Stomach (tissue), 9 donors: Measurements from ENCODE around the gene INPP5A. TPM values are rescaled to one million over a fixed set of nuclear protein-coding genes. Genes with fewer than 3 reads are reported as not detected.
A peak's percentile ranks its signal among the peaks of the same experiment; 100 is the strongest.

Experiments
- DNase-seq, 2 donors: peaks; one replicate each; pipeline versions ENCODE4 v3.0.0 to v3.0.0-alpha.2; 2013 to 2019
- H3K27ac ChIP-seq, 5 donors: fragments of 200-600 bp in 4 of 5; sonication (generic) in 4 of 5; one replicate each; pipeline ENCODE4 v1.5.1; 2013 to 2019; ENCODE audit warnings: mild to moderate bottlenecking in 1 of 5, moderate library complexity in 1 of 5
- H3K27me3 ChIP-seq, 3 donors: fragments of 200-600 bp; sonication (generic); one replicate each; pipeline ENCODE4 v1.5.1; 2017 to 2019; ENCODE audit warnings: mixed run types in 1 of 3
- H3K36me3 ChIP-seq, 4 donors: fragments of 200-600 bp; sonication (generic); 1 replicate in 3 of 4; 2 replicates in 1 of 4; pipeline ENCODE4 v1.5.1; 2016 to 2019
- H3K4me1 ChIP-seq, 4 donors: fragments of 200-600 bp; sonication (generic); one replicate each; pipeline ENCODE4 v1.5.1; 2016 to 2019
- H3K4me3 ChIP-seq, 4 donors: fragments of 200-600 bp; sonication (generic) in 3 of 4; one replicate each; pipeline ENCODE4 v1.5.1; 2016 to 2019; ENCODE audit warnings: mild to moderate bottlenecking in 1 of 4
- H3K9me3 ChIP-seq, 4 donors: fragments of 200-600 bp; sonication (generic); one replicate each; pipeline ENCODE4 v1.5.1; 2016 to 2019
- CTCF ChIP-seq, 7 experiments: fragments of 450-650 bp in 4 of 7; fragments of 200-600 bp in 3 of 7; sonication (generic) in 3 of 7; IDR thresholded peaks; one replicate each; pipeline ENCODE4 v1.5.1; 2016 to 2019; ENCODE audit warnings: antibody characterized with exemption in 7 of 7, control low read depth in 2 of 7, mild to moderate bottlenecking in 1 of 7
- EP300 ChIP-seq: sonication (generic); formaldehyde crosslinking; IDR thresholded peaks from one replicate; pipeline ENCODE4 v1.6.1; 2017; ENCODE audit warnings: antibody characterized with exemption
- POLR2A ChIP-seq, 4 donors: fragments of 450-650 bp; IDR thresholded peaks; one replicate each; pipeline ENCODE4 v1.6.1; 2016; ENCODE audit warnings: antibody characterized with exemption in 4 of 4, control low read depth in 2 of 4, mild to moderate bottlenecking in 1 of 4, moderate library complexity in 1 of 4
- POLR2AphosphoS5 ChIP-seq, 3 donors: sonication (generic); formaldehyde crosslinking; IDR thresholded peaks; one replicate each; pipeline ENCODE4 v1.6.1; 2016; ENCODE audit warnings: antibody characterized with exemption in 3 of 3
- WGBS, 5 donors: extraction: QIAGEN DNeasy Blood & Tissue Kit in 3 of 5; methylation state at CpG; one replicate each; pipeline versions ENCODE4 v1.1.5 to v1.1.7; 2013 to 2018; 5-methylcytosine and 5-hydroxymethylcytosine counted together
- intact Hi-C: fragments of 100-400 bp; cut with DNase I; formaldehyde crosslinking; loops from one replicate; pipeline ENCODE4 v1.15.1; 2023; ENCODE audit warnings: low total_unique reads
- polyA plus RNA-seq, 3 donors: library from polyadenylated mRNA; stranded (reverse); fragments of 200-250 nt; gene quantifications; one replicate each; pipeline ENCODE4 v1.2.3, GENCODE V29; 2013
- total RNA-seq, 5 donors: library from RNA; depleted of rRNA; stranded (reverse); fragments of >200 nt; gene quantifications; one replicate each; pipeline versions ENCODE4 v1.1.0 to v1.2.3, GENCODE V29; 2014 to 2016
- donor health status: healthy with polysubstance abuse.
- donor health status: Bipolar disorder and iron deficiency.
- donor health status: healthy.

Gene INPP5A
- total and polyA plus RNA-seq, 8 donors = 17.2 to 72.3 (median 31.0) TPM

- H3K9me3 ChIP-seq = no peaks in the 10 kb centered on the region
- no peaks in the 10 kb centered on the region for H3K27me3 ChIP-seq
- intact Hi-C loops = no loop called here
- no peaks in the 10 kb centered on the region for H3K36me3 ChIP-seq
- 65 to 75% (median 71%) methylated on average over 18 to 21 of the region's 21 CpGs for WGBS, 5 donors
- H3K27ac ChIP-seq = peak overlapping the region; percentile 13 to 95 (median 85)
- peak in 1 of 3 donors; percentile 38 for TF ChIP-seq POLR2AphosphoS5 (IDR thresholded peaks at IDR 0.05)
- TF ChIP-seq EP300 = no peak
- DNase-seq = peak in 1 of 2 donors; percentile 53
- H3K4me3 ChIP-seq = no peak overlapping the region
- H3K4me1 ChIP-seq = peaks cover 49 to 100% (median 86%) of the 10 kb centered on the region in 4 donors
Measured at GRCh38 chr10:132628966-132629900, 91.6 kb downstream of the INPP5A start.

GRCh38 chr10:132630156-132630555, 92.6 kb downstream of the INPP5A start:
- DNase-seq = no peak
- H3K4me3 ChIP-seq = no peak overlapping the region
- intact Hi-C loops = no loop called here
- 91 to 98% (median 92%) methylated on average over 5 of the region's 5 CpGs for WGBS, 5 donors
- no peaks in the 10 kb centered on the region for H3K9me3 ChIP-seq
- no peak for TF ChIP-seq EP300
- TF ChIP-seq POLR2A (IDR thresholded peaks at IDR 0.05) = no peak
- no peak for TF ChIP-seq POLR2AphosphoS5 (IDR thresholded peaks at IDR 0.05)
- no peak for TF ChIP-seq CTCF (IDR thresholded peaks at IDR 0.05)
- H3K36me3 ChIP-seq = no peaks in the 10 kb centered on the region
- peaks cover 40 to 99% (median 83%) of the 10 kb centered on the region in 4 donors for H3K4me1 ChIP-seq
- no peaks in the 10 kb centered on the region for H3K27me3 ChIP-seq
- H3K27ac ChIP-seq = peak overlapping the region in 3 of 5 donors; percentile 85 to 95 (median 86)

- H3K36me3 ChIP-seq = no peaks in the 10 kb centered on the region
- DNase-seq = peak; percentile 70 to 88
- intact Hi-C loops = no loop called here
- no peak overlapping the region for H3K4me3 ChIP-seq
- H3K4me1 ChIP-seq = peaks cover 36 to 93% (median 78%) of the 10 kb centered on the region in 4 donors
- 73 to 94% (median 81%) methylated on average over 7 to 24 of the region's 24 CpGs for WGBS, 5 donors
- peak overlapping the region; percentile 80 to 95 (median 86) for H3K27ac ChIP-seq
- TF ChIP-seq EP300 (peak; percentile 31), CTCF (IDR thresholded peaks at IDR 0.05) (no peak), POLR2AphosphoS5 (IDR thresholded peaks at IDR 0.05) (peak; percentile 7 to 58 (median 15)), POLR2A (IDR thresholded peaks at IDR 0.05) (no peak)
- H3K27me3 ChIP-seq = no peaks in the 10 kb centered on the region
- no peaks in the 10 kb centered on the region for H3K9me3 ChIP-seq
Measured at GRCh38 chr10:132630666-132631337, 93.2 kb downstream of the INPP5A start.

GRCh38 chr10:132631338-132631735, 93.8 kb downstream of the INPP5A start:
- H3K4me3 ChIP-seq = no peak overlapping the region
- 19 to 48% (median 31%) methylated on average over 17 to 18 of the region's 18 CpGs for WGBS, 5 donors
- intact Hi-C loops = no loop called here
- no peaks in the 10 kb centered on the region for H3K9me3 ChIP-seq
- H3K4me1 ChIP-seq = peaks cover 36 to 89% (median 76%) of the 10 kb centered on the region in 4 donors
- H3K36me3 ChIP-seq = no peaks in the 10 kb centered on the region
- peak; percentile 78 to 87 for DNase-seq
- TF ChIP-seq CTCF (IDR thresholded peaks at IDR 0.05) = no peak
- TF ChIP-seq POLR2AphosphoS5 (IDR thresholded peaks at IDR 0.05) = peak; percentile 6 to 78 (median 31)
- TF ChIP-seq EP300 = peak; percentile 45
- H3K27me3 ChIP-seq = no peaks in the 10 kb centered on the region
- peak overlapping the region; percentile 80 to 95 (median 86) for H3K27ac ChIP-seq
